ENCODE results near the gene OSGIN1.
A peak's percentile ranks its signal among the peaks of the same experiment; 100 is the strongest.

OSGIN1 gene

DNA sequence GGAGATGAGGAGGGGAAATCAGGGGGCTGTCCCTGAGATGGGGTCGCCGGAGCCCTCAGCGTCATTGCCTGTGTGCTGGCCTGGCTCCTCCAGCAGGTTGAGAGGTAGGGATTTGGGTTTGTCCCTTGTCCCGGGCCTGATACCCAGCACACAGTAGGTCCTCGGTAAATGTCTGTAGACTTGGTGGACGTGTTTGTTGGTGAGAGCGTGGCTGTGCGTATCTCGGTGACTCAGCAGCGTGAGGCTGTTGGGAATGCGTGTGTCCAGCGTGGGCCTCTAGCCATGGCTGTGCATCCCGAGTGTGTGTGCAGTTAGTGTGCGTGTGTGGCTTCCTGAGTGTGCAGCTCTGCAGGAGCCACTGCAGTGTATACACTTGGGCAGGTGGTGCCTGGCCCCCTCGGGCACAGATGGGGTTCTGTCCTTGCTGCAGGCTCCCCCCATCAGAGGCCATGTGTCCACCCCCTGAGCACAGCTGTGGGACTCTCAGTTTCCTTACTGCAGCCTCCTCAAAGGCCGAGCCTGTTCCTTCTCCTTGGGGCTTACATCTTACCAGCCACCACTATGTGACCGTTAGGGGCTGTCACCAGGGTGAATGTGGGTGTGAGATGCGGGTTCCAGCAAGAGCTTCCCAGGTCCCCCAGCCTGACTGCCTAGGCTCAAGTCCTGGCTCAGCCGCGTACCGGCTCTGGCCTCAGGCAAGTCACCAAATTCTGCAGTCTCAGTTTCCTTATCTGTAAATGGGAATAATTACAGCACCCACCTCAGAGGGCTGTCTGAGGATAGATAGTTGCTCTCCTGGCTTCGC lies 20.7 kb downstream of the OSGIN1 start:
- DNase-seq, result no peak

GRCh38 chr16:83974475-83974874 lies 21.4 kb downstream of the OSGIN1 start:
- DNase-seq, result no peak

DNA sequence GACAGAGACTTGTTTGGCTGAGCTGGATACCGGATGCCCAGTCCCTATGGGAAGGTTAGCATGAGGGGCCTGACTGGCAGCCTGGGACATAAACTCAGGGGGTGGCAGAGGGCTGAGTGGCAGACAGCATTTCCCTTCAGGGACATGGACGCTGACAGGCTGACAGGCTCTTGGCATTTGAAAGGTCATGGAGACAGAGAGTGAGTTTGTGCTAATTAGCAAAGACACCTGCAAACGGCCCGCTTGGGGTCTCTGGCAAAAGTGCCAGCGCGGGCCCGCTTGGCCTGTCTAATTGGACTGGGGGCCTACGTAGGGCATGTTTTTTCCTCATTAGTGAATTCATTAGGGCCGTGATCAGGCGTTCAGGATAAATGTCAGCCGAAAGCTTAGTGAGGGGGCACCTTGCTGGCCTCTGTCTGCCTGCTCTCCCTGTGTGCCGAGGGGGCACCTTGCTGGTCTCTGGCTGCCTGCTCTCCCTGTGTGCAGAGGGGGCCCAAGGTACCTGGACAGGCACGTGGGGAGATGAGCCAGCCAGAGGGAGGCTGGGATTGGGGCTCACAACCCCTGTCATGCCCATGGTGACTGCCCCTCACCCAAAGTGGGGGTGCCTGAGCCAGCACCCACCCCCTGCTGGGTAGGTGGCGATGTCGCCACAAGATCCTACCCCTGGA lies 22.7 kb downstream of the OSGIN1 start:
- DNase-seq, result no peak

DNA sequence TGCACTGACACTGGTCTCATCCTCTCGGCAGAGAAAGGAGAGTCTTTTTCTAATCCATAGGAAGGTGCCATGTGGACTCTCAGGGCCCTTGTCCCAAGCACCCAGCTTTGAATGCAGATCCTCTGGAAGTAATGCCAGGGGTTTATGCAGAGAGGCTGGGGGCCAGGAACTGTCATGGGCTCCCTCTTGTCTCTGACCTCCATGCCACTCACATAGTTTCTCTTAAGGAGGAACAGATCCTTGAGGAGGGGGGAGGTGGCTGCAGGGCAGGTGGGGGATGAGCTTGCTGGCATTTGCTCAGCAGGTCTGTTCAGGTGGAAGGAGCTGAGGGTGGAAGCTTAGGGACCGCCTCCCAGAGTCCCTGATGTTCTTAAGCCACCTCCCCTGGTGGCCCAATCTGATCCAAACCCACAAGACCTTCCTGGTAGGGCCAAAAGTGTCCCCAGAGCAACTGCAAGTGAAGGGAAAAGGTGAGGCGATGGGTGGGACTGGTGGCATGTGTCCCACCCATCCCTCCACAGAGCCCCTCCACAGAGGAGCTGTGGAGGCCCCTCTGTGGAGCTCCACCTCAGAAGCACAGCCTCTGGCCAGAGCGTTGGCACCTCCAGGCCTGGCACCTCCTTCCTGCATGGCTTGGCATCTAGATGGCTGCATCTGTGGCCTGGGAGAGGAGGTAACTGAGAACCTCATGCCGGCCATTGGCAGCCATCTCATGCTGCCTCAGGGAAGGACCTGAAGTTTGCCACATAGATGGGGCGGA lies 24.2 kb downstream of the OSGIN1 start:
- no peak for DNase-seq

GRCh38 chr16:83978401-83978904 lies 25.4 kb downstream of the OSGIN1 start:
- no peak for DNase-seq

DNA sequence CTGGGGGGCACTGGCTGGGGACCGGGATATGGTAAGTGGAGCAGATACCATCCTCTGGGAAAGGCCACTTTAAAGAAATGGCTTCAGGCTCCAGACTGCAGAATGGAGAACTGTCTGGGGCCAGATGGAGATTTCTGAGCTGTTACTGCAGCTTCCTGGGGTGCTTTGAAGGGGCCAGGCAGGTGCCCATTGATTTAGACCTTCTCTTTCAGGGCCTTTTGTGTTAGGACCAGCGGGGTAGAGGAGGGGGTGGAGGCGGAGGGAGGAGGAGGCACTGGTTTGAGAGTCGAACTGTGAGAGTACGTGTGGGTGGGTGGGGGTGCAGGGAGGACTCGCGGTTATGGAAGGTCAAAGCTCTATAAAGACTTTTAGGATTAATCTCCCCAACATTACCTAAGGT lies 26.4 kb downstream of the OSGIN1 start:
- no peak for DNase-seq

- no peak for DNase-seq
These were observed 27.8 kb downstream of the OSGIN1 start for GRCh38 chr16:83980794-83981193.

DNA sequence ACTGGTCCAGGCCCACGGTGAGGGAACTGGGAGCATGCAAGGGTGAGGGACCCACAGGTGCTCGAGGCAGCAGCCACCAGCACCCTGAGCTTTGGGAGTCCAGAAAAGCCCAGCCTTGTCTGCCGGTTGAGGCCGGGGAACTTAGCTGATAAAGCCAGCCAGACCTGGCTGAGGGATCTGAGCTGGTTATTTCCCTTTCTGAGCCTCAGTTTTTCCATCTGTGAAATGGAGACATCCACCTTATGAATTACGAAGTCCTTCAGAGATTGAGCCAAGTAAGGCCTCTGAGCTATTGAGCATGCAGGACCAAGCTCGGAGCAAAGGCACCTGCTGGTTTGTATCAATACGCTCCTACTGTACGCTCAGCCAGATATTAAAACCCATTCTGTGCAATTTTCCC lies 28.8 kb downstream of the OSGIN1 start:
- no peak for DNase-seq

- no peak for DNase-seq
These were observed 30.5 kb downstream of the OSGIN1 start for GRCh38 chr16:83983491-83983890.

GRCh38 chr16:83989300-83989699 lies 36.3 kb downstream of the OSGIN1 start:
- DNase-seq, result peak; percentile 69

DNA sequence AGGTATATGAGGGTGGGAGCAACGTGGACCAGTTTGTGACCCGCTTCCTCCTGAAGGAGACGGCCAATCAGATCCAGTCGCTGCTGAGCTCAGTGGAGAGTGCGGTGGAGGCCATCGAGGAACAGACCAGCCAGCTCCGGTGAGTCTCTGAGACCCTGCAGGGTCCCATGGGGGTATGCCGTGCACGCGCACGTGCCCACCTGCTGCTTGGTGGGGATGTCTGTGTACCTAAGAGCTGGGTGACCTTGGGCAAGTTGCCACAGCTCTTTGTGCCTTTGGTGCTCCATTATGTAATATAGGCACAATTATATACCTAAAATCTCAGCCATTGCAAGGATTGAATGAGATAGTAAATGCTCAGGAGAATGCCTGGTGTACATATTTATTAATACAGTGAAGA lies 37.5 kb downstream of the OSGIN1 start:
- DNase-seq, result no peak

DNA sequence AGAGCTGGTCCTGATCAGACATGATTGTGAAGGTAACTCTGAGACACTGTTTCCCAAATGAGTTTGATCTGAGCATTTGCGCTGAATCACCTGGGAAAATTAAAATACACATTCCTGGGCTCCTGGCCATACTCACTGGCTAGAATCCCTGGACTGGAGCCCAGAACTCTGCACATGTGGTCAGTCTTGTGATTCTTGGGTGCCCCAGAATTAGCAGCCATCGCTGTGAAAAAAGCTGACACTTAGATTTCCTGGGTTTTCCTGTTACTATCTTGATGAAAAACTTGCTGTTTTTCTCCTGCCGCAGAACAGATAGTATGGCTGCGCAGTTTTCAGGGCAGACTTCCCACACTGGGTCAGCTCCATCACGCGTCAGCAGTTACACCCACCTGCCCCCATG lies 39.6 kb downstream of the OSGIN1 start:
- DNase-seq, result no peak

GRCh38 chr16:83994087-83994486 lies 41.0 kb downstream of the OSGIN1 start:
- DNase-seq, result no peak

GRCh38 chr16:83994703-83995102 lies 41.7 kb downstream of the OSGIN1 start:
- DNase-seq, result no peak

GRCh38 chr16:83995754-83996153 lies 42.7 kb downstream of the OSGIN1 start:
- peak; percentile 83 for DNase-seq

GRCh38 chr16:83996481-83997252 lies 43.6 kb downstream of the OSGIN1 start:
- no peak for DNase-seq

- no peak for DNase-seq
These were observed 45.1 kb downstream of the OSGIN1 start for GRCh38 chr16:83998091-83998490.

GRCh38 chr16:84000989-84001642 lies 48.1 kb downstream of the OSGIN1 start:
- no peak for DNase-seq

DNA sequence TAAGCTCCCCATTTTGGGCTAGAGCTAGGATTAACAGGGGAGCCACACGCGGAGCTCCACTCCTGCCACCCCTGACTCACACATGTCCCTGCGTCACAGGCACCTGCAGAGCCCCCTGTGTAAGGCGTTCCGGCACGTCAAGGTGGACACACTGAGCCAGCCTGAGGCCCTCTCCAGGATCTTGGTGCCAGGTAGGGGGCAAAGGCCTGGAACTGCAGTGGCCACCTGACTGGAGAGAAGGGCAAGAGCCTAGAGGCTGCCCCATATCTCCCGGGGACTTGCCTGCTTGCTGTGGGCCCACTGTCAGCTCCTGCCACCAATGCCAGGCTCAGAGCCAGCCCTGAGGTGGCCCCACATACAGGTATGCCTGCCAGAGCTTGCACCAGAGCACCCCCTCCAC lies 48.7 kb downstream of the OSGIN1 start:
- DNase-seq, result no peak

GRCh38 chr16:84003038-84003437 lies 50.0 kb downstream of the OSGIN1 start:
- no peak for DNase-seq

- no peak for DNase-seq
These were observed 51.4 kb downstream of the OSGIN1 start for GRCh38 chr16:84004442-84004841.

- no peak for DNase-seq
These were observed 52.4 kb downstream of the OSGIN1 start for GRCh38 chr16:84005391-84005790.

All from NCI-H2171 (cell line).